GM18870 (cell line): ENCODE results near the gene ANTXRL.
"Not testable (repeated sequence)": the region's sequence is repeated elsewhere in the genome, so short reads cannot be mapped to it uniquely, and the experiment has no call there.

Source experiments
- ATAC-seq: cut with Tn5 transposase; IDR thresholded peaks from one replicate; pipeline ENCODE4 v1.9.1; 2021; ENCODE audit warnings: moderate library complexity; ENCODE audit not compliant: unreplicated experiment

Gene ANTXRL

DNA sequence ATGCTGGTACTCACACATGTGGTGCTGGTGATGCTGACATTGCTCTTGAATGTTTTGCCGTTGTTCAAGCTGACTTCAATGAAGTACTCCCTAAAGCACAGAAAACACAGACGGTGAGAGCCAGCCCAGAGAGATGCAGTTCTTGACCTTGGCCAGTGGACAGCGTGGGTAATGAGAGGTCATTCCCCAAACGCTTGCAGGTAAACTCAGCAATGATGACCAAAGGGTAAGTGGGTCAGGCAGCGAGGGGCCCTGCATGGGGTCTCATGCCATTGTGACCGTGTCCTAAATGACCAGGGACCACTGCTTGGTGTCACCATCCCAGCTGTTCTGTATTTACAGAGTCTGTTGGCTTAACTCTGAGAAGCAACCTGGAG lies 32.8 kb upstream of the ANTXRL start:
- no peak for ATAC-seq

DNA sequence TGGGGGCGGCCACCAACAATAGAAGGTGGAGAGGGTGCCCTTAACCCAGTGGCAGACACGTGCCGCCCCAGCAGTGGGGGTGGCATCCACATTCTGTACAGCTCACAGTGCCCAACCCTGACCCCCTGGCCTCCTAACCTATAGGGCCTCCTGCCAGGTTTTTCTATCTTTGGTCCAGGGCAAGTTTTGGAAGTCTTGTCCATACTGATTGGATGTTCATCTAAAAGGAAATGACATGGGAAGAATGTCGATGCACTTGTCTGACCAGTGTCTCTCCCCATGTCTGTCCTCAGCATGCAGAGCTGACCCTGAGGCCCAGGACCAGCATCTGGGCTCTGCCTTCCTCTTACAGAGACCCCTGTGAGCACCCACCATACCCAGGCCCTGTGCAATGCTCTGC lies 32.3 kb upstream of the ANTXRL start:
- no peak for ATAC-seq

DNA sequence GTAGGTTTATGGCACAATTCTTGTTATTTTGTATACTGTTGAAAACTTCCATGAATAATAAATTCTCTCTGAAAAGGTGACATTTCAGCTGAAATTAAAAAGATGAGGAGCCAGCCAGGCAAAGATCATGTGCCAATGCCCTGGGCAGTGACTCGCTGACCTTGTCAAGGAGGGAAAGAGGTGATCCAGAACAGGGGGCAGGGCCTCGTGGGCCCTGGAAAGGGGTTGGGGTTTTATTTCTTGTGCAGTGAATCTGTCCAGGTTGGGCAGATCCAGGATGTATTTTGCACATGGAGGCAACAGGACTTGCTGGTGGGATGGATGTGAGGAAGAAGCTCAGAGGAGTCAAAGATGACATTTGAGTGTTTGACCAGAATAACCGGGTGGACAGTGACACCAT lies 31.6 kb upstream of the ANTXRL start:
- ATAC-seq = not testable (repeated sequence)

DNA sequence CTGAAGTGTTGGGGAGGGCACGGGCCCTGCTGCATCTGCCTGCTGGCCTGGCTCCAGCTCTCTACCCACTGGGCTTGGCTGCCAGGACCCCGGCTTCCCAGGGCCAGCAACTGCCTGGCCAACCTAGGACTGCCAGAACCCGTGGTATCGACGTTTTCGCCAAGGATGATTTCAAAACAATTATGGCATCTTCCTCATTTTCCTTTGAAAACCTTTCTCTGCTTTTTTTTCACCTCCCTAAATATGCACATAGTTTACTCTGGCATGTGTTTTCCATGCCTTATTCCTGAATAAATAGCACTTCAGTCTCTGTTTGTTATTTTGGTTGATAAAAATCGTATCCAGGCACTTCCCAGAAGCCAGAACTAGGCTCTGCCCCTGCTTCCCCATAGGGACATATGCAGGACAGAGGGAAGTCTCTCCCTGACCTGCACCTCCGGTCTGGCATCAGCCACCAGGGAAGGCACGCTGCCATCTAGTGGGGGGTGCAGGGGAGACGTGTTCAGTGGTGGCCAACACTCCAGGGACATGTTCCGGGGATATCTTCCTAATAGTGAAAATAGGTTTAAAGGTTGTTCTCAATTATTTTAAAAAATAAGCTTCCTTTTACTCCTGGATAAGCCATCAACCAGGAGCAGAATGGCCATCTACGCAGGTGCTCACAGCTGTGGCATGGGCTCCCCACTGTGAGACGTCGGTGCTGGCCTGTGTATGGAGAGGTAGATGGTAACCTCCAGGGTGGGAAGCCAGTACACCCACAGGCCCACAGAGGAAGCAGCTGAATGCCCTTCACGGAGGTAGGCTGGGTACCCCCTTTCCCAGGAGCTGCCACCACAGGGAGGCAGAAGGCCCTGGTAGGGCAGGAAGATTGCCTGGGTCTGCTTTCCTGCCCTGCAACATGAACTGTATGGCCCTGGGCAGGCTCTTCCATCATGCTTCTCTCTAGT lies 30.7 kb upstream of the ANTXRL start:
- no peak for ATAC-seq

DNA sequence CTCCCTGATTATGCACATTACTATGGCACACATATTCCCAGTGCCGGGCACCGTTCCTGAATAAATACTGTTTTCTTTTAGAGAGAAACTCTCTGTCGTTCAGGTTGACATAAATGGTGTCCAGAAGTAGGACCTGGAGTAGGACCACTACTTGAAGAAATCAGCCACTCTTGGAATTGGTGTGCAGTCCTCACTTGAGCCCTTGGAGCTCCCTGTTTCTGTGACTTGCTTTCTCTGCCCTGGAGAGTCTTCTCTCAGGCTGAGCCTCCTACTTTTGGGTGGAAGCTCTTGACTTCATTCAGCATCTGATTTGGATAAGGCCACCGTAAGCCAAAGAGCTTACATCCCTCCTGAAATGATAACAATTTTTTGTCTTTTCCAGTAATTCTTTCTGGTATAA lies 29.7 kb upstream of the ANTXRL start:
- no peak for ATAC-seq

DNA sequence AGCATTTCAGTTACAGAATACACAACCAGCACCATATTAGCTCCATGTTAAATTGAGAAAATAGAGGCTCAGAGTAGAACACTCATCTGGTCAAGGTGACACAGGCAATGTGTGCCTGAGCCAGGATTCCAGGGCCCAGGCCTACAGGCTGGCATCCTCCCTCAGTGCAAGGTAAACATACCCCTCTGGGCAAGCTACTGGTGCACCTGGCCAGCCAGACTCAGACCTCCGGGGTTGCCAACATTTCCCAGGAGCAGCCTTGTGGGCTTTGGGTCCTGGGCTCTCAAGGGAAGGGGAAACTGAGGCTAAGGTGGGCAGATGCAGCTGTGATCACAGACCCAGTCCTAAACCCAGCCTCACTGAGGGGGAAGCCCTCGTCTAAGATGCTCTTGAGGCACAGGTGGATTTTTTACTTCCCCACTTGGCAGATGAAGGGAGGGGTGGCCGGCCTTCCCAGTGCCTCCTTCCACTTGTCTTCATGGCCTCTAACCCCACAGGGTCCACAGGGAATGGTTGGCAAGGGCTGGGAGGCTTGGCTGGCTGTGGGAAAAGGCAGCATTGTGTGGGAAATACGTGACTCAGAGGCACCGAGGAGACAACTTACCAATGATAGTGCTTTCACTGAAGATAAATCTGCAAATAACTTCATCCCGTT lies 23.8 kb upstream of the ANTXRL start:
- ATAC-seq = not testable (repeated sequence)

DNA sequence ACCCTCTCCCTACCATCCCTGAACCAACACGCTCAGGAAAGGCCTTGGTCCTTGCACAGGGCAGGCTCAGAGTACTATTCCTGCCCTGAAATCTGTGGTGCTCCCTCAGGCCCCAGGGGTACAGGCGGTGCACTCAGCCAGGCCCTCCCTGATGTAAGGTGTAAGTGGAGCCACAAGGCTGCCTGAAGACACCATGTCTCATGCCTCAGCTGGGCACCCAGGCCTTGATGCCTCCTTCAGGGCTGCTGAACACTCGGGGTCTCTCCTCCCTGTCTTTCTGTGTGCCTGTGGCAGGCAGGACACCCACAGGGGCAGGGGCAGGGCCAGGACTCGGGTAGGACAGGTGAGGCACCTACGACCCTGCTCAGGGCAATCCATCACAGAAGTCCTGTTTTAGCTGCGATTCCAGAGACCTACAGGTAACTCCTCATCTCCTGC lies 22.9 kb upstream of the ANTXRL start:
- ATAC-seq = no peak

DNA sequence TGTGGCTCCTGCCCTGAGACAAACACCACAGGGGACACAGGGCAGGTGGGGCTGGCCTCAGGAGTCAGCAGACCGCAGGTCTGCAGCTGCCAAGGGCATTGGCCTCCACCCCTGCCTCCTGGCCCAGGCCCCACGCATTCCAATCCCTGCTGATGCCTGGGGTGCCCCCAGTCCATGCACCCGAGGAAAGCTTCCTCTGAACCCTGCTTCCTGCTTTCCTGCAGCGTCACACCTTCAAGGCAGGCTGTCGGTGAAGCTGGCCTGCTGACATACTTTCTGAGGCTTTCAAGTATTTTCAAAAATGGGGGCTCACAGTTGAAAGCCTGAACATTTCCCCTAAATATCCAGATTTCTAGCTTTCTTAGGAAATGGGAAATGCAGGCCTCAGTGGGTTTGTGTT lies 22.5 kb upstream of the ANTXRL start:
- ATAC-seq = no peak

DNA sequence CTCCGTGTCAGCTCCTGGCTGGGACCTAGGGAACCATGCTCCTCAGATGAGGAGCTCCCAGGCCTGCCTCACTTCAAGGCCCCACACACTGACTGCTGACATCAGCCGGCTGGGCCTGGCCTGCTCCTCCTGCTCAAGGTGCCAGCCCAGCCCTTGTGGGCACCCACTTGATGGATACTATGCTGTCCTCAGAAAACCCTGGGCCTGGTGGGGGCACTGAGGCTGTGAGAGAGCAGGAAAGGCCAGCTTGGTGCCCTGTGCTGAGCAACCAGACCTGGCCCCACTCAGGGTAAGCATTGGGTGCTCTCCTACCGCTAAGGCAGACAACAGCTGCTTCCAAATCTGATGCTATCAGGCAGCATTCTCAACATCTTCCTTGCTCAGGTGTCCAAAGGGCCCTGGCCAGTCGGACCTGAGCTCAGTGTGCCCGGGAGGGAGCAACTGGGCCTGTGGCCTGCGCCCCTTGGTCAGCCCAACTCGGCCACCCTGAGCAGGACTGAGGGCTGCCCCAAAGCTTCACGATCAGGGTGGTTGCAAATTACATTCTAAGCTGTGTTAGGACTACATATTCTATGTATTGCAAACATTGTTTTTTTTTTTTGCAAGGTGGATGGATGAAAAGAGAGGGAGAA lies 21.9 kb upstream of the ANTXRL start:
- ATAC-seq = no peak

DNA sequence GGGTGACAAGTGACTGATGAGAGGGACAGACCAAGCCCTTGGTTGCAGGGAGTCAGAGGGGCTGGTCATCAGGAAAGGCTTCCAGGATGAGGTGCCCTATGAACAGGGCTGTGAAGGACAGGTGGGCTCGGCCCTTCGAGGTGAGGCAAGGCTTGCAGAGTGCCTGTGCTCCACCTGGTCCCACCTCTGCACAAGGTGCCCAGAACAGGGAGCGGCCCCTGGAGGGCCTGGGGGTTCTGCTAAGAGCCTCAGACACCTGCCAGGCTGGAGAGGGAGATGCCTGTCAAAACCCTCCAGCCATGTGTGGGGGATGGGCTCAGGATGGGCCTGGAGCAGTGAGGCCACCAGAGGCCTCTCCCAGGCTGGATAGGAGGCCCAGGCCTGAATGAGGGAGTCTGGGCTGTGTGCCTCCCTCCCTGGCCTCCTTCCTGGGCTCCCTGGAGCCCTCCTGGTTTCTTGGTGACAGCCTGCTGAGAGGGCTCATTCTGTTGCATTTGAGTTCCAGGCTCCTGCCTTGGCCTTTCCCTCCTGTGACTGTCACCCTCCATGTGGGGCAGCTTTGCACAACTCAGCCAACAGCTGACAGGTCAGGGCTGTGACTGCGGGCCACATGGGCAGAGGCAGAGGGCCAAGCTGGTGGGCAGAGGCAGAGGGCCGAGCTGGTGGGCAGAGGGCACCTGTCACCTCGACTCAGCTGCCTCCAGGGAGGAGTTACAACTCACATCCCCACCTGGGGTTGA lies 21.1 kb upstream of the ANTXRL start:
- not testable (repeated sequence) for ATAC-seq

DNA sequence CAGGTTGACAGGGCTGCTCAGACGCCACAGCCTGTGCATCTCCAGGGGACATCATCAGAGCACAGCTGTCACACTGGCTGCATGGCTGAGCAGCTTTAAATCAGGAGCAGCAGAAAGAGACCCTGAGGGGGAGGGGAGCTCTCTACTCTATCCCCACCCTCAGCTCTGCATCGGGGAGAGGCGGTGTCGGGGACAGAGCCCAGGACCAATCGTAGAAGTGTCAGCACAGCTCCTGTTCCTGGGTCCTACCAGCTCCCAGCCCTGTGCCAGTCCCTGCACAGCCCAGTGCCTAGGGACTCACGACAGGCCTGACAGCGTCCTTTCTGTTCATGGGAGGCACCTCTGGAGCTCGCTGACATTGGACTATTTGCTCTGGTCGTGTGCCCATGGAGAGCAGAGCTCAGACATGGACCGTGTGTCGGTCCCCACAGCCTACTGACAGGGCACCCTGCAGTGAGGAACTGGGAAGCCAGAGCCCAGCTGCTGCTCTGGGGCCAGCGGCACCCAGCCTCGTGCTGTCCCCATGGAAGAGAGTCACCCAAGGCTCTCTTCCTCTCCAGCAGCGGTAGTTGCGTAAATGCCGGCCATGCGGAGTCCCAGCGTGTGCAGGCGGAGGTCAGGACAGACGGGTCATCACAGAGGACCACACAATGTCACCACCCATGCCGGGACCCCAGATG lies 20.4 kb upstream of the ANTXRL start:
- no peak for ATAC-seq

DNA sequence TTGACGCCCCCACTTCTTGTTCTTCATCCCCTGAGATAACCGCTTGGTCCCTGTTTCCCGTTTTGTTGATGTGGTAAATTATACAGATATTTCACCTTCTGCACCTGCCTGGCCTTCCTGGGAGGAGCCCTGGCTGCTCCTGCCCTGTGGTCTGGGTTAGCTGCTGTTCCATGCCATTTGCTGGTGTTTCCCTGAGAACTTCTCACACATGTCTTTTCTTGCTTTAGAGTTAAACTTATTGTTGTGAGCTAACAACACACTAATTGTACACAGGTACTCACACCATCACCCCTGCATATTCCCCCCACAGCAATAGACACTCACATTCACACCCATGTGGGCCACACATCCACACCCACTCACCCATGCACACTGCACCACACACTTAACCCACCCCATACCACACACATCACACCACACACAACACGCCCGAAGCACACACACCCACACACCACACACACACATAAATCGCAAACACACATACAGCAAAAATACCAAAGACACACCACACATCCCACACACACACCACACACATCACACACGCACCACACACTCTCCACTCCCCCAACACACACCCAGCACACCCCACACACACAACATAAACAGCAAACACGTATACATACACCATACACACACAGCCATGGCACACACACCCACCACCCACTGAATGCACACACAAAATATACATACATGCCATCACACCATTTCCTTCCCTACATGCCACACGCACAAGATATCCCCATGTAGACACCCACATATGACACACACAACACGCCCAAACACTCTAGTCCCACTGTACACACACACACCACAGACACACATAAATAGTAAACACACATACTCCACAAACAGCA lies 19.4 kb upstream of the ANTXRL start:
- no peak for ATAC-seq

DNA sequence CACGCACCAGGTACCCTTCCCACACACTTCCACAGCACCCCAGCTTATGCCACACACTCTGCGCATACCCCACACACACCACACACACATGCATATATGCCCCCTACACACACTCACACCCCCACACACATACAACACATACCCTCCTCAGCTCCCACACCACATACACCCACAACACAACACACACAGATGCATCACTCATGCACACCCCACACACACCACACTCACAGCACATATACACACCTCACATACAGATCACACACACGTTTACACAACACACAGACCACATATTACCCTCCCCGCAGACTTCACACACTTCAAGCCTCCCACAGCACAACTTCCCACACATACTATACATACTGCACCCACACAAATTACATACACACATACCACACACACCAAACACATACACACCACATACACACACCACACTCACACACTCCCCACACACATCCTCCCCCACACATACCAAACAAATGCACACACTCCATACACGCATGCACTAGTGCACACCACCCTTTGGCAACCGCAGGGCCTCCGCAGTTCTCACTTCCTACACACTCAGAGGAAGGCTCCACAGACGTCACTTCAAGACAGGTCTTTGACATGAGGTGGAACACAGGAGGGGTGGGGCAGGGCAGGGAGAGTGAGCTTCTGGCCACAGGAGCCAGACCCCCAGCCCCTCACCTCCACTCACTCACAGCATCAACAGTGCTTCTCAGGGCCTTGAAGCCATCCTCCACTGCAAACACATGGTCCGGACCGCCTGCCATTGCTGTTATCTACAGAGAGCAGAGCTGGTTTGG lies 18.5 kb upstream of the ANTXRL start:
- ATAC-seq = no peak

DNA sequence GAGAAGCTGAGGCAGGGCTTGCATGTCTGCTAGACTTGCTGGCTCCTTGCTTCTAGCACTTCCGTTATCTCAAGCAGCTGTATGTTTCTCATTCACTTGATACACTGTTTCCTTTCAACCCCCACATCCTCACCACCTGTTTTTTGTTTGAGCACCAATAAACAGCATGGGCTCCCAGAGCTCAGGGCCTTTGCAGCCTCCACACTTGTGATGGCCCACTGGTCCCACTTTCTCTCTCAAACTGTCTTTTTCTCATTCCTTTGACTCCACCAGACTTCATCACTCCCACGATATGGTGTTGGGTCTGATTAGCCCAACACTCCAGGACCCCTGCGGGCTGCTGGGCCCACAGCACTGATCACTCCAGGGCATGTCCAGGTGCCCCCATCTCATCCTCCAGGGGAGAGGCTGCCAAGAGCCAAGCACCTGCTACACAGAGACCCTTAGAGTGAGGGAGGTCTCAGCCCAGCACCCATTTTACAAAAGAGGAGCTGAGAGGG lies 17.2 kb upstream of the ANTXRL start:
- ATAC-seq = not testable (repeated sequence)

DNA sequence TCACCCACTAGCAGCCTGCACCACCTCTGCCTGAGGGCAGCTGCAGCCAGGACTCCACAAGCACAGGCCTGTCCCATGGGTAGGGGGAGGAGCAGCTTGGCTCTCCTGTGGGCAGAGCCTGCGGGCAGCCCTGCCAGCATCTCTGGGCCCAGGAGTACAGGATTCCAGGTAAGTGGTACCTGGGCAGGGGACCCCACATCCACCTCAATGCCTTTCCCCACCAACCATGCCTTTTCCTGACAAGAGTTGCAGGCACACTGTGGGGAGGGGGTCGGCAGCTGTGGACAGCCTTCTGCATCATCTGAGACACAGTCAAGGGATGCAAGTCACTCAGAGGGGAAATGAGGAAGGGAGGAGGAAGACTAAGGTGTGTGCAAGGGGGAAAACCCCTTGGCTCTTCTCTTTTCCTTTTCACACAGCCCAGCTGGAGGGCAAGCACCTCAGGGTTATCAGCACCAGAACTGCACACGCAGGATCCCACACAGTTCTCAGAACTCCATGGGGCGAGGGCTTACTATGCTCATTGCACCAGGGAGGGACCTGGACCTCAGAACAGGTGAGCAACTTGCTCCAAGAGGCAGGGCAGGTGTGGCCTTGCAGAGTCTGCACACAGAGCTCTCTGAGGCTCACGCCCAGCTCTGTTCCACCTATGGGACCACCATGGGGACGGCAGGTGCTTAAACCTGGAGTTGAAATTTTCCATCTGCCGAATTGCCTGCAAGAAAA lies 16.5 kb upstream of the ANTXRL start:
- ATAC-seq = no peak

DNA sequence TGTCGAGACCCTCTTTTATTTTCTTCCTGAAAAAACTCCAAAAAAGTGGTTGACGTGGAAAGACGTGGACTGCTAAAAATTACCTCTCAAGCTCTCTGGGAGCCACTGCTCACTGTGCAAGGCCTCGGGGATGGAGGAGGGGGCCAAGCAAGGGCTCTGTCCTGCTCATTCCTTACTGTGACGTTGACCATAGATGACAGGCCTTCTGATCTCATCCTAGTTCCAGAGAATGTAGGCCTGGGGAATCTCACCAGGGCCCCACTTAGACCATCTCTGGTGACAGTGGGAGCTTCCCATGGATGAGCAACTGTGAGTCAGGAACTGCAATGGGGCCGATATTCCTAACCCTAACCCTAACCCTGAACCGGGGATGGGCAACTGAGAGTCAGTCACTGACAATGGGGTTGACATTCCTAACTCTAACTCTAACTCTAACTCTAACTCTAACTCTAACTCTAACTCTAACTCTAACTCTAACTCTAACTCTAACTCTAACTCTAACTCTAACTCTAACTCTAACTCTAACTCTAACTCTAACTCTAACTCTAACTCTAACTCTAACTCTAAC lies 15.8 kb upstream of the ANTXRL start:
- not testable (repeated sequence) for ATAC-seq

DNA sequence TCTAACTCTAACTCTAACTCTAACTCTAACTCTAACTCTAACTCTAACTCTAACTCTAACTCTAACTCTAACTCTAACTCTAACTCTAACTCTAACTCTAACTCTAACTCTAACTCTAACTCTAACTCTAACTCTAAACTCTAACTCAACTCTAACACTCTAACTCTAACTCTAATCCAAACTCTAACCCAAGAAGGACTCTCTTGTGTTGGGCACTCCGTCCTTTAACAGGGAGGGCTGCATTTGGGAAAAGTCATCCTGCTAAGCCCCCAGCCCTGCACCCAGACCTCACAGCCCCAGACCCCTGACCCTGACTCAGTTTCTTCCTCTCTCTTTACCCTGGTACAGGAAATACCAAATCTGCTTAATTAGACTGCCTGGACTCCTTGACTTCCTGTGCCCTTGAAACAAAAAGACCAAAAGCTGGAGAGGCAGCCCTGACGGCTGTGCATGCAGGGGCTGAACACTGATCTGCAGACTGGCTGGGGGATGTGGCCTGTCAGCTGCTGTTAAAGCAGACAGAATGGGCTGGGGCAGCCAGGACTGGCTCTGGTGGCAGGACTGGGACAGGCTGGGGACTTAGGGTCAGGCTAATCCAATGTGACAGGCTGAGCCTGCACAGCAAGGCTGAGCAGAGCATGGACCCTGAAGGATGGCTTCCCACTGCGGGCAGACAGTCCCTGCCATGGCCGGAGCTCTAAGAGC lies 14.8 kb upstream of the ANTXRL start:
- not testable (repeated sequence) for ATAC-seq
